Liver (tissue), 9 donors: ENCODE measurements around the gene TARBP1. TPM values are rescaled to one million over a fixed set of nuclear protein-coding genes. Genes with fewer than 3 reads are reported as not detected.

Source experiments
- DNase-seq: peaks from one replicate; pipeline ENCODE4 v3.0.0-alpha.2; 2017; ENCODE audit warnings: low spot score
- H3K27ac ChIP-seq, 2 donors: one replicate each; pipeline ENCODE4 v1.7.0; 2013; ENCODE audit warnings: inconsistent platforms in 2 of 2, low read length in 2 of 2, control low read depth in 1 of 2, low read depth in 1 of 2, mild to moderate bottlenecking in 1 of 2
- H3K27me3 ChIP-seq, 4 donors: one replicate each; pipeline versions ENCODE4 v1.6.1 to v1.7.0; 2013; ENCODE audit warnings: low read length in 3 of 4, inconsistent platforms in 1 of 4, mild to moderate bottlenecking in 1 of 4, moderate library complexity in 1 of 4; ENCODE audit not compliant: control insufficient read depth in 4 of 4, insufficient read depth in 4 of 4
- H3K36me3 ChIP-seq, 4 donors: one replicate each; pipeline versions ENCODE4 v1.6.1 to v1.7.0; 2013; ENCODE audit warnings: low read length in 3 of 4, mild to moderate bottlenecking in 3 of 4, low read depth in 1 of 4, moderate library complexity in 1 of 4; ENCODE audit not compliant: control insufficient read depth in 4 of 4, insufficient read depth in 3 of 4
- H3K4me1 ChIP-seq, 4 donors: one replicate each; pipeline versions ENCODE4 v1.6.1 to v1.7.0; 2013; ENCODE audit warnings: low read length in 3 of 4, mild to moderate bottlenecking in 3 of 4, moderate library complexity in 1 of 4; ENCODE audit not compliant: control insufficient read depth in 4 of 4, insufficient read depth in 4 of 4
- H3K4me3 ChIP-seq, 3 donors: one replicate each; pipeline versions ENCODE4 v1.6.1 to v1.7.0; 2013; ENCODE audit warnings: low read length in 3 of 3, control low read depth in 1 of 3, low read depth in 1 of 3, mild to moderate bottlenecking in 1 of 3
- H3K9ac ChIP-seq, 2 donors: one replicate each; pipeline ENCODE4 v1.7.0; 2013; ENCODE audit warnings: low read length in 2 of 2, mild to moderate bottlenecking in 2 of 2, moderate library complexity in 2 of 2, control low read depth in 1 of 2, low read depth in 1 of 2
- H3K9me3 ChIP-seq, 4 donors: one replicate each; pipeline versions ENCODE4 v1.6.1 to v1.7.0; 2013; ENCODE audit warnings: low read length in 3 of 4; ENCODE audit not compliant: control insufficient read depth in 4 of 4
- ATF3 ChIP-seq: IDR thresholded peaks from 2 replicates; pipeline ENCODE4 v1.6.1; 2016; ENCODE audit warnings: antibody characterized with exemption
- CTCF ChIP-seq: fragments of 150-350 bp; IDR thresholded peaks from 2 replicates; pipeline ENCODE4 v1.5.1; 2017; ENCODE audit warnings: improper control_type of control experiment, low read depth, low read length; ENCODE audit not compliant: missing input control
- FOXA1 ChIP-seq: IDR thresholded peaks from 2 replicates; pipeline ENCODE4 v1.6.1; 2016; ENCODE audit warnings: antibody characterized with exemption
- FOXA2 ChIP-seq: IDR thresholded peaks from 2 replicates; pipeline ENCODE4 v1.6.1; 2016; ENCODE audit warnings: antibody characterized with exemption
- GABPA ChIP-seq, 2 donors: IDR thresholded peaks in 1 of 2; conservative IDR thresholded peaks in 1 of 2; 2 replicates each; pipeline ENCODE4 v1.6.1; 2016; ENCODE audit warnings: antibody characterized with exemption in 2 of 2, mild to moderate bottlenecking in 1 of 2, moderate library complexity in 1 of 2
- HNF4G ChIP-seq: IDR thresholded peaks from 2 replicates; pipeline ENCODE4 v1.6.1; 2016; ENCODE audit warnings: antibody characterized with exemption
- JUND ChIP-seq, 2 donors: IDR thresholded peaks; 2 replicates each; pipeline ENCODE4 v1.6.1; 2016; ENCODE audit warnings: antibody characterized with exemption in 2 of 2
- MAX ChIP-seq: IDR thresholded peaks from 2 replicates; pipeline ENCODE4 v1.6.1; 2016; ENCODE audit warnings: antibody characterized with exemption
- RAD21 ChIP-seq, 2 donors: IDR thresholded peaks; 2 replicates each; pipeline ENCODE4 v1.6.1; 2016; ENCODE audit warnings: antibody characterized with exemption in 2 of 2, mild to moderate bottlenecking in 2 of 2
- REST ChIP-seq: IDR thresholded peaks from 2 replicates; pipeline ENCODE4 v1.6.1; 2016; ENCODE audit warnings: antibody characterized with exemption, mild to moderate bottlenecking
- RXRA ChIP-seq, 2 donors: IDR thresholded peaks; 2 replicates each; pipeline ENCODE4 v1.6.1; 2017 to 2018; ENCODE audit warnings: antibody characterized with exemption in 2 of 2, mild to moderate bottlenecking in 1 of 2
- SP1 ChIP-seq: IDR thresholded peaks from 2 replicates; pipeline ENCODE4 v1.6.1; 2018; ENCODE audit warnings: antibody characterized with exemption, mild to moderate bottlenecking
- TAF1 ChIP-seq: conservative IDR thresholded peaks from 2 replicates; pipeline ENCODE4 v1.6.1; 2016; ENCODE audit warnings: antibody characterized with exemption, mild to moderate bottlenecking
- YY1 ChIP-seq: IDR thresholded peaks from 2 replicates; pipeline ENCODE4 v1.6.1; 2016; ENCODE audit warnings: antibody characterized with exemption, mild to moderate bottlenecking
- ZBTB33 ChIP-seq: IDR thresholded peaks from 2 replicates; pipeline ENCODE4 v1.6.1; 2016; ENCODE audit warnings: antibody characterized with exemption
- WGBS: extraction: QIAGEN DNeasy Blood & Tissue Kit; methylation state at CpG from one replicate; pipeline ENCODE4 v1.1.7; 2013; 5-methylcytosine and 5-hydroxymethylcytosine counted together
- polyA plus RNA-seq, 2 donors: library from polyadenylated mRNA; stranded (reverse) in 1 of 2; unstranded in 1 of 2; fragments of 200-250 nt in 1 of 2; fragments of >200 nt in 1 of 2; fragmentation: Nextera tagmentation in 1 of 2; extraction: Ambion mirVana in 1 of 2; gene quantifications; one replicate each; pipeline versions ENCODE4 v1.2.1 to v1.2.3, GENCODE V29; 2013 to 2015
- total RNA-seq, 2 donors: library from RNA; depleted of rRNA; stranded (reverse); fragments of >200 nt; gene quantifications; one replicate each; pipeline ENCODE4 v1.2.3, GENCODE V29; 2014
- donor health status: healthy.
- donor health status: healthy.
- donor health status: healthy.
- donor health status: healthy.
- donor health status: healthy.

Gene TARBP1
- total and polyA plus RNA-seq, 4 donors = 4.1 to 17.6 (median 9.1) TPM

GRCh38 chr1:234362558-234362957 lies 116.4 kb downstream of the TARBP1 start:
- H3K36me3 ChIP-seq = no peaks in the 10 kb centered on the region
- no peak overlapping the region for H3K4me3 ChIP-seq
- no peak for TF ChIP-seq GABPA (IDR thresholded peaks at IDR 0.05 in 1 of 2, conservative IDR thresholded peaks at IDR 0.05 in 1 of 2)
- no peak for TF ChIP-seq TAF1
- TF ChIP-seq FOXA2 = no peak
- no peak for TF ChIP-seq ZBTB33
- no peak for TF ChIP-seq SP1
- TF ChIP-seq MAX = no peak
- TF ChIP-seq YY1 = no peak
- no peak for TF ChIP-seq ATF3
- no peak for TF ChIP-seq RXRA (IDR thresholded peaks at IDR 0.05)
- no peak for TF ChIP-seq RAD21 (IDR thresholded peaks at IDR 0.05)
- TF ChIP-seq REST = no peak
- no peak for TF ChIP-seq JUND (IDR thresholded peaks at IDR 0.05)
- no peak for TF ChIP-seq HNF4G
- WGBS = 93% methylated on average over 2 of the region's 2 CpGs
- no peak overlapping the region for H3K9ac ChIP-seq
- no peaks in the 10 kb centered on the region for H3K27me3 ChIP-seq
- H3K27ac ChIP-seq = no peak overlapping the region
- no peaks in the 10 kb centered on the region for H3K4me1 ChIP-seq
- DNase-seq = no peak
- H3K9me3 ChIP-seq = no peaks in the 10 kb centered on the region

- no peaks in the 10 kb centered on the region for H3K36me3 ChIP-seq
- no peak for DNase-seq
- H3K27ac ChIP-seq = no peak overlapping the region
- no peaks in the 10 kb centered on the region for H3K9me3 ChIP-seq
- H3K4me1 ChIP-seq = no peaks in the 10 kb centered on the region
- no peak overlapping the region for H3K9ac ChIP-seq
- TF ChIP-seq FOXA1 (no peak), ATF3 (no peak), CTCF (no peak)
- 88% methylated on average over 3 of the region's 3 CpGs for WGBS
- H3K4me3 ChIP-seq = no peak overlapping the region
- no peaks in the 10 kb centered on the region for H3K27me3 ChIP-seq
These were observed 117.8 kb downstream of the TARBP1 start for GRCh38 chr1:234361102-234361603.
